Spinal cord (tissue), 10 donors: ENCODE data around the gene ZHX3. TPM values are rescaled to one million over a fixed set of nuclear protein-coding genes. Genes with fewer than 3 reads are reported as not detected.

Experiments used
- DNase-seq, 6 donors: peaks; one replicate each; pipeline versions ENCODE4 v3.0.0 to v3.0.0-alpha.2; 2013 to 2015; ENCODE audit warnings: low spot score in 6 of 6, low read depth in 4 of 6
- H3K27ac ChIP-seq: one replicate; pipeline ENCODE4 v1.5.1; 2013; ENCODE audit warnings: low read depth, low read length, control low read depth
- H3K27me3 ChIP-seq: one replicate; pipeline ENCODE4 v1.6.1; 2013; ENCODE audit warnings: low read length; ENCODE audit not compliant: control insufficient read depth, insufficient read depth
- H3K36me3 ChIP-seq: one replicate; pipeline ENCODE4 v1.6.1; 2013; ENCODE audit warnings: low read length; ENCODE audit not compliant: control insufficient read depth, insufficient read depth
- H3K4me1 ChIP-seq: one replicate; pipeline ENCODE4 v1.6.1; 2013; ENCODE audit warnings: low read length; ENCODE audit not compliant: control insufficient read depth, insufficient read depth
- H3K4me3 ChIP-seq: one replicate; pipeline ENCODE4 v1.5.1; 2013; ENCODE audit warnings: low read depth, low read length, control low read depth
- H3K9me3 ChIP-seq: one replicate; pipeline ENCODE4 v1.6.1; 2013; ENCODE audit warnings: low read length; ENCODE audit not compliant: control insufficient read depth, insufficient read depth
- WGBS: methylation state at CpG from one replicate; pipeline ENCODE4 v1.1.5; 2013; ENCODE audit warnings: missing lambda C conversion rate; ENCODE audit not compliant: insufficient coverage; 5-methylcytosine and 5-hydroxymethylcytosine counted together
- polyA plus RNA-seq, 2 donors: library from polyadenylated mRNA; unstranded; fragments of 120-200 nt; gene quantifications; one replicate each; pipeline ENCODE4 v1.2.1, GENCODE V29; 2013; ENCODE audit not compliant: insufficient read length in 2 of 2
- total RNA-seq, 2 donors: library from RNA; depleted of rRNA in 1 of 2; stranded (reverse); fragments of 120-200 nt in 1 of 2; fragments of >200 nt in 1 of 2; gene quantifications; one replicate each; pipeline versions ENCODE4 v1.2.3 to v1.2.4, GENCODE V29; 2013 to 2014
- donor health status: healthy.

The ZHX3 gene
- total and polyA plus RNA-seq, 4 donors, result 28.5 to 36.3 (median 31.0) TPM

DNA sequence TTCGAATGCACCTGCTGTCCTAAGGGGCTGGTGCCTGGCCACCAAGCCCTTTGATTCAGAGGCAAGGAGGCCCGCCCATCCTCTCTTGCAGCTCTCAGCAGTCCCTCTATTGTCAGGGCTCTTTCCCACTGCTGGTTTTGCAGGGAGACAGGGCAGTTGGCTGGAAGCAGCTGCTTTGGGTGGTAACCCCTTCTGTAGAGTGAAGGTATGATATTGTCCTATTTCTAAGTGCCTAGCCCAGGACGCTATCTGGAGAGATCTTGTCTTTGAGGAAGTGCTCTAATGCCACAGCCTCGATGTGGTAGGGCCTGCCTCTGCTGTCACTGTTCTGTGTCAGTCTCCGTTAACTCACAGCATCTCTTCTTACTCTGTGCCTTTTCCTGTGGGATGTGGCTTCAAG is 174.6 kb downstream of the ZHX3 start:
- peak overlapping the region; percentile 19 for H3K27ac ChIP-seq
- no peaks in the 10 kb centered on the region for H3K27me3 ChIP-seq
- peaks cover 4% of the 10 kb centered on the region for H3K36me3 ChIP-seq
- DNase-seq, result no peak
- whole genome bisulfite sequencing, result 85% methylated on average over 3 of the region's 5 CpGs
- H3K4me3 ChIP-seq, result no peak overlapping the region
- no peaks in the 10 kb centered on the region for H3K9me3 ChIP-seq
- peaks cover 74% of the 10 kb centered on the region for H3K4me1 ChIP-seq

DNA sequence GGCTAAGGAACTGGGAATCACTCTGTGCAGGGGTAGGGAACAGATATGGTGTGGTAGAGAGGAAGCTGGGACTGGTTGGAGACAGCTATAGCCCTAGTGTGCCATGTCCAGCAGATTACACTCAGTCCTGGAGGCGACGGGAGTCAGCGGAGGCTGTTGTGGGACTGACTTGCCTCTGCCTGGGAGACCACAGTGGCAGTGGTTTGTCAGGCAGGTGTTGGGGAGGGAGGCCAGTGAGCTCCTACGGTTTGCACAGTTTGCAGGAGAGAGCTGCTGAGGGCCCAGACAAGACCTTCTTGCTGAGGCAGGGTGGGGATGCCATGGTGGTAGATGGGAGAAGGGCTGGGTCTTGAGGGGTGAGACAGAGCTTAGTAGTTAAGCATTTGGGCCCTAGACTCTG is 175.3 kb downstream of the ZHX3 start:
- no peak overlapping the region for H3K27ac ChIP-seq

DNA sequence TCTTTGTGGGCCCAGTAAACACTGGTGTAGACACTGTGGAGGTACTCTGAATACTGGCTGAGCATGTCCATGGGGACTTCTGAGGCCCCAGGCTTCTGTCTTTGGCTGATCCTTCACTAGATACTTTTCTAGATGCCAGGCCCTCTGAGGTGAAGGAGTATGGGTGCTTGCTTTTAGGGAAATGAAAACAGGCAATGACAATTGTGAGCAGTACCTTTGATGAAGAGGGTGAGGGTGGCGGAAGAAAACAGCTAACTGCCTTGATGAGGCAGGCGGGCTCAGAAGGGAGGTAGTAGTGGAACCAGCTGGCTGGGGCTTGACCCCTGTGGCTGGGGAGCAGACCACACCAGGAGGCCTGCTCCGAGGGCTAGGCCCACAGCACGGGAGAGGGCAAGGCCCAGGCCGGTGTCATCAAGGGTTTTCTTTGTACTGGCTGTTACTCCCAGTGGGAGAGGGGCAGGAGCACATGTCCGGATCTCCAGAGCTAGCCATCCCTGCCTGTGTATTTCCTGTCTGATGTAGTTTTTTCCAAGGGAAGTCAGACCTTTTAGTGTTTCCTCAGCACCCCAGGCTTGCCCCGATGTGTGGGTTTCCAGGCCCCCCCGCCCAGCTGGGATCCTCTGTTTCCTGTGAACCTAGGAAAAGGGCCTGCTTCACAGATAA is 176.2 kb downstream of the ZHX3 start:
- H3K27ac ChIP-seq, result peak overlapping the region; percentile 72
- peaks cover 64% of the 10 kb centered on the region for H3K4me1 ChIP-seq
- H3K36me3 ChIP-seq, result peaks cover 4% of the 10 kb centered on the region
- no peaks in the 10 kb centered on the region for H3K27me3 ChIP-seq
- H3K9me3 ChIP-seq, result no peaks in the 10 kb centered on the region
- 53% methylated on average over 4 of the region's 8 CpGs for WGBS
- peak in 1 of 6 donors; percentile 25 for DNase-seq
- H3K4me3 ChIP-seq, result no peak overlapping the region

More for the DNA sequence above, 175.3 kb downstream of the ZHX3 start:
- Histone ChIP-seq H3K4me3 (no peak overlapping the region), H3K4me1 (peaks cover 69% of the 10 kb centered on the region), H3K9me3 (no peaks in the 10 kb centered on the region), H3K27me3 (no peaks in the 10 kb centered on the region), H3K36me3 (peaks cover 4% of the 10 kb centered on the region)
- DNase-seq, result no peak
- WGBS, result 88% methylated on average over 4 of the region's 4 CpGs

DNA sequence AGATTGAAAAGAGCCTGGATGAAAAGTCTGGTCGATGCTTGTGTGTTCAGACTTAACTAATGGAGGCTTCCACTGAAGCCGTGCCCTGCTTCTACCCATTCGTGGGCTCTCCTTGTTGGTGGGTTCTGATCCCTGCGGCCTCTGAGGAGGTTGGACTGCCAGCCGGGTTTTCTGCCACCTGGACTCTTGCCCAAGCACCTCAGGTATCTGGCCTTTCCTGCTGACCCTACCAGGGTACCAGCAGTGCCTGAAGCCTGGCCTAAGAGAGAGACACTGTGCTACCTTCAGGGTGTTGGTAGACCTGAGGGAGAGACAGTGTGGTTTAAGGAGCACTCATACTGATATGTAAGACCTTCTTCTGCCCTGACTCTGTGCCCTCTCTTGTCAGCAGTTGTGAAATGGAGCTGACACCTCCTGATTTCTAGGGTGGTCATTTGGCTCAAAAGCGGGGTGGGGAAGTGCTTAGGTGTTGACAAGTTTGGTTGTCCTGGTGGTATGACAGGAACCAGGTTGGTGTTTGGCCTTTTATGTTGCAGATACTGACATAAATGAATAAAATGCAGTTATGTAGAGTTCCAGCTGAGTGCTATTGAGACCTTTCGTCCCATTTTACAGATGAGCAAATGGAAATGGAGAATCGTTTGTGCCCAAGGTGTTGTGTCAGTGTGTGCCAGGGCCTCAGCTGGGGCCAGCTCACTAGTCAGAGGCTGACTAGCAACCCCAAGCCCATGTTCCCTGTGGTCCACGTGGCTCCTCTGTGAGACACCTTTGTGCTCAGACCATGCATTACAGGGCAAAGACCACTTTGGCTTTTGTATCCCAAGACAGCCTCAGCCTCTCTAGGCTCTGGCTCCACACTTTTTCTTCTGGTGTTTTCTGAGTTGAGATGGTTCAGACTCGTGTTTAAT is 177.1 kb downstream of the ZHX3 start:
- no peak overlapping the region for H3K4me3 ChIP-seq
- 80% methylated on average over 10 of the region's 10 CpGs for WGBS
- no peaks in the 10 kb centered on the region for H3K27me3 ChIP-seq
- no peak for DNase-seq
- peak overlapping the region; percentile 72 for H3K27ac ChIP-seq
- H3K9me3 ChIP-seq, result no peaks in the 10 kb centered on the region
- peaks cover 63% of the 10 kb centered on the region for H3K4me1 ChIP-seq
- H3K36me3 ChIP-seq, result peaks cover 4% of the 10 kb centered on the region

DNA sequence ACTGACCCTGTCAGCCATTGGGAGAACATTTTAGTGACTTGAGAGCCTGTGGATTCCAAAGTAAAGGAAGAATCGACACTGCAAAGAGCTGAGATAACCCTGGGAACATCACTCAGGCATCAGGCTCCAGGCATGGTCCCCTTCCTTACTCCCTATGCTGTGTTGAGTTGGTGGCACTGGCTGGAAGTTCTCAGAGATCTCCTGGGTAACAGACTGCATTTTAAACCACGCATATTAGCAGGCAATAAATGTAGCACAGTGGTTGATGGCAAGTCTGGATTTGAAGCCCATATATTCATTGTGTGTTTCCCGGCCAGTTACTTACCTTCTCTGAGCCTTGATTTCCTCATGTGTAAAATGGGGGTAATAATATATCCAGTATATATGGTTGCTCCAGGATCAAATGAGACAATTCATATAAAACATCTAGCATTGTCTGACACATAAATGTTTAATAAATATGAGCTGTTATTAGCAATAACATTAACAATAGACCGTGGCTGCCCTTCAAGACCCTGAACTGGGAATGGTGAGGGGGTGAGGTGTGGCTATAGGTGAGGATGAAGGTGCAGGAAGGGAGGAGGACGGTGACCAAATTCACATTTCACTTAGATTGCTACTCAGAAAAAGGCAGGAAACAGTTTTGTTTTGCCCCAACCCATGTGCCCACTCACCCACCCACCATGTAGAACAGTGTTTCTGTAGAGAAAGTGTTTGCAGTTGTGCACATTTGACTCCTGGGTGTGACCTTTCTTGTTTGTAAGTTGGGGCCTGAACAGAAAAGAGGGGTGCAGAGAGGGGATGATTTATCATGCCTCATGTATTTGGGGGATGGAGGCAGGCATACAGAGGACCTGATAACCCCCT is 178.1 kb downstream of the ZHX3 start:
- Histone ChIP-seq H3K4me1 (peaks cover 60% of the 10 kb centered on the region), H3K36me3 (peaks cover 4% of the 10 kb centered on the region), H3K4me3 (peak overlapping the region; percentile 73), H3K27me3 (no peaks in the 10 kb centered on the region), H3K27ac (peak overlapping the region; percentile 17), H3K9me3 (no peaks in the 10 kb centered on the region)
- DNase-seq, result no peak
- no CpG with 5 or more reads among the region's 5 CpGs for WGBS

DNA sequence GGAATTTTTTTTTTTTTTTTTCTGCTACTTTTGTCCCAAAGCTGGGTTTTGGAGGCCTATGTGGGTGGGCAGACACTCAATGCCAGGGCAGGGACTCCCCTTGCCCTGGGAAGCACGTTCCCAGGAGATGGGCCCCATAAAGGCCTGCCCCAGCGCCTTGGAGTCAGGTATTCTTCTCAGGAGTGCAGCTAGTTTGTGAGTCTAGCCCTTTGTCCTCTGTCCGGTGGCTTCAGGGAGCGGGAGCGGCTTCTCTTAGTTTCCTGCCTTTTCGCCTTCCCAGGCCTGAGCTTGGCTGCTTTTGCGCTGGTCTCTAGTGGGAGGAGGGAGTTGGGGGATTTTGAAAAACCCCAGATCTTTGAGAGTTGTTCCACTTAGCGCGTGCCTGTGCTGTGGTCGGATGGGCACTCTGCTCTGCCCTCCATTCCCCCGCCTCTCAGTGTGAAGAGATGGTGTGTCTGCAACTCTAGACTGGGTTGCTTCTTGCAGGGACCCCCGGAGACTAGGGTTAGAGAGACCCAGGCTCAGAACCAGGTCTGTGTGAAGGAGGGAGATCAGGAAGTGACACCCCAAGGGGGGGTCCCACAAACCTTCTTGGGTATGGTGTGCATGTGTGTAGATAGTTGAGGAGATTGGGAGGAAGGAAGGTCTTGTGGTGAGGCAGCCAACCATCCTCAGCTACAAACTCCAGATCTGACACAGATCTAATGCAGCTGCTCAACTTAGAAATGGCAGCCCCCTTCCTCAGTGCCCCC is 178.9 kb downstream of the ZHX3 start:
- WGBS, result 7% methylated on average over 12 of the region's 12 CpGs
- Histone ChIP-seq H3K4me1 (peaks cover 60% of the 10 kb centered on the region), H3K4me3 (peak overlapping the region; percentile 73), H3K9me3 (no peaks in the 10 kb centered on the region), H3K27ac (peak overlapping the region; percentile 96), H3K36me3 (peaks cover 4% of the 10 kb centered on the region), H3K27me3 (no peaks in the 10 kb centered on the region)
- DNase-seq, result peak in 2 of 6 donors; percentile 27 to 43

DNA sequence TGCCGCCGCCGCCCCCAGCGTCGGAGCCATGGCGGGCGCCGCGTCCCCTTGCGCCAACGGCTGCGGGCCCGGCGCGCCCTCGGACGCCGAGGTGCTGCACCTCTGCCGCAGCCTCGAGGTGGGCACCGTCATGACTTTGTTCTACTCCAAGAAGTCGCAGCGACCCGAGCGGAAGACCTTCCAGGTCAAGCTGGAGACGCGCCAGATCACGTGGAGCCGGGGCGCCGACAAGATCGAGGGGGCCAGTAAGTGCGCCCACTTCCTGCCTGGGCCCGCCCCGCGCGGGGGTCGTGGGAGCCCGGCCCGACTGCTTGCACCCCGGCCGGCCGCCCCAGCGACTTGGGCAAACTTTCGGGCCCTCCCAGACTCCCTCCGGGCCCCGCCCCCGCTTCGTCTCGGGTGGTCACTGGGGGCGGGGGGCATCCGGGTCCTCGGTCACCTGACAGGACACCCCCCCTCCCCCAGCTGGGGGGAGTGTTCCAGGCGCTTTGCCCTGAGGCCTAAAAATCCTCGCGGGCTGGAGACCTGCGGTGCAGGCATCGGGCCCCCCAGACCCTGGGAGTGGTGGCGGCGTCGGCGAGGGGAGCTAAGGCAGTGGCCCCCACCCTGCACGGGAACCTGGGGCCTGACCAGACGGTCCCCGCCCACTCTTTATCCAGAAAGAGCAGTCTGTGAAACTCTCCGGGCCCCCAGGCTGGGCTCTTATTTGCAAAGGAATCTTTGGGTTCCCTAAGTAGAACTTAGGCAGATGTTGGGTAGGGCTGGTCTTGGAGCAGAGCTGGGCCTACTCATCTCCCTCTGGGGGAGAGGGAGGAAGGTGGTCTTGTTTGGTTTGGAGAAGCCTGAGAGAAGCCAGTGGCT is 179.7 kb downstream of the ZHX3 start:
- peak in 3 of 6 donors; percentile 42 to 89 (median 84) for DNase-seq
- no peaks in the 10 kb centered on the region for H3K27me3 ChIP-seq
- H3K9me3 ChIP-seq, result no peaks in the 10 kb centered on the region
- under 1% methylated on average over 57 of the region's 66 CpGs for WGBS
- peak overlapping the region; percentile 96 for H3K27ac ChIP-seq
- peaks cover 58% of the 10 kb centered on the region for H3K4me1 ChIP-seq
- H3K4me3 ChIP-seq, result peak overlapping the region; percentile 73
- peaks cover 4% of the 10 kb centered on the region for H3K36me3 ChIP-seq
